PC-9 (cell line): ENCODE data around the gene ESYT1. TPM values are rescaled to one million over a fixed set of nuclear protein-coding genes. Genes with fewer than 3 reads are reported as not detected.

Source experiments
- BruUV-seq: library from RNA; stranded (reverse); fragments of 400-500 nt; replicated peaks from 2 replicates; lab custom pipeline; 2021; lab: Mats Ljungman, UMichigan
- CTCF ChIA-PET: fragments of 300-600 bp; sonication (Branson Sonifier 250); formaldehyde crosslinking; loops from one replicate; lab custom pipeline; 2022; ENCODE audit warnings: antibody characterized with exemption; lab: Charles Lee
- POLR2A ChIA-PET: fragments of 300-600 bp; sonication (Branson Sonifier 250); formaldehyde crosslinking; loops from one replicate; lab custom pipeline; 2022; ENCODE audit warnings: antibody characterized with exemption; ENCODE audit not compliant: unreplicated experiment; lab: Charles Lee
- DNase-seq, 2 experiments: peaks; one replicate each; pipeline versions ENCODE4 v3.0.0 to v3.0.0-alpha.2; 2015 to 2022; ENCODE audit warnings: mixed read lengths in 1 of 2
- H2AFZ ChIP-seq: fragments of 200-600 bp; sonication (generic); 2 replicates; pipeline ENCODE4 v1.8.1; 2017; ENCODE audit warnings: antibody characterized with exemption
- H3F3A ChIP-seq: fragments of 200-600 bp; sonication (generic); 2 replicates; pipeline ENCODE4 v1.8.1; 2017; ENCODE audit warnings: antibody characterized with exemption, mild to moderate bottlenecking, low read depth; ENCODE audit not compliant: insufficient read depth
- H3K27ac ChIP-seq: fragments of 200-600 bp; sonication (generic); 2 replicates; pipeline ENCODE4 v1.6.1; 2016; ENCODE audit warnings: mixed run types
- H3K27me3 ChIP-seq: fragments of 200-600 bp; sonication (generic); 2 replicates; pipeline ENCODE4 v1.6.1; 2016; ENCODE audit warnings: low read depth, mixed run types; ENCODE audit not compliant: insufficient read depth
- H3K36me3 ChIP-seq: fragments of 200-600 bp; sonication (generic); 2 replicates; pipeline ENCODE4 v1.6.1; 2016; ENCODE audit warnings: low read depth, mixed run types
- H3K4me1 ChIP-seq: fragments of 200-600 bp; sonication (generic); replicated peaks from 2 replicates; pipeline ENCODE4 v1.6.1; 2016; ENCODE audit warnings: mixed run types; ENCODE audit not compliant: insufficient read depth
- H3K4me2 ChIP-seq: fragments of 200-600 bp; sonication (generic); 2 replicates; pipeline ENCODE4 v1.6.1; 2017; ENCODE audit warnings: mixed run types
- H3K4me3 ChIP-seq: fragments of 200-600 bp; sonication (generic); 2 replicates; pipeline ENCODE4 v1.6.1; 2016; ENCODE audit warnings: mixed run types
- H3K79me2 ChIP-seq: fragments of 200-600 bp; sonication (generic); 2 replicates; pipeline ENCODE4 v1.6.1; 2017; ENCODE audit warnings: low read depth, mixed run types
- H3K9me2 ChIP-seq: fragments of 200-600 bp; sonication (generic); 2 replicates; pipeline ENCODE4 v1.8.1; 2017; ENCODE audit warnings: mild to moderate bottlenecking; ENCODE audit not compliant: insufficient read depth
- H3K9me3 ChIP-seq: fragments of 200-600 bp; sonication (generic); 2 replicates; pipeline ENCODE4 v1.8.1; 2016; ENCODE audit warnings: low read depth; ENCODE audit not compliant: insufficient read depth
- H4K20me1 ChIP-seq: fragments of 200-600 bp; sonication (generic); 2 replicates; pipeline ENCODE4 v1.8.1; 2017; ENCODE audit not compliant: insufficient read depth
- CTCF ChIP-seq: fragments of 200-600 bp; sonication (generic); conservative IDR thresholded peaks from 2 replicates; pipeline ENCODE4 v1.6.1; 2017; ENCODE audit warnings: mixed run types, antibody characterized with exemption, mild to moderate bottlenecking, moderate library complexity
- EZH2 ChIP-seq: fragments of 200-600 bp; sonication (generic); IDR thresholded peaks from 2 replicates; pipeline ENCODE4 v1.8.0; 2017; ENCODE audit warnings: antibody characterized with exemption, low read depth
- intact Hi-C: fragments of 100-400 bp; cut with micrococcal nuclease; formaldehyde crosslinking; loops from one replicate; pipeline ENCODE4 v1.10.0; 2022; ENCODE audit not compliant: unreplicated experiment
- total RNA-seq: library from RNA; stranded (reverse); gene quantifications from 2 replicates; pipeline ENCODE4 v1.2.3, GENCODE V29; 2021

ESYT1 gene
- total RNA-seq, 1 experiment from 2014 or later = 46.1 TPM

GRCh38 chr12:56189918-56190694, 62.0 kb downstream of the ESYT1 start:
- Histone ChIP-seq H3K9me2 (no peaks in the 10 kb centered on the region), H3K4me2 (peak overlapping the region; percentile 95)

GRCh38 chr12:56190695-56191155, 62.7 kb downstream of the ESYT1 start:
- BruUV-seq = no TSS peak
- H3K36me3 ChIP-seq = peaks cover 4% of the 10 kb centered on the region; the same call in 1 of the 2 replicates
- no peaks in the 10 kb centered on the region for H3K9me2 ChIP-seq
- no peaks in the 10 kb centered on the region for H4K20me1 ChIP-seq
- POLR2A ChIA-PET = no interaction called here
- DNase-seq = peak in 1 of 2 experiments; percentile 12
- H3K4me2 ChIP-seq = peak overlapping the region; percentile 95
- H3K79me2 ChIP-seq = peaks cover 29% of the 10 kb centered on the region
- peak overlapping the region; percentile 85 for H3K27ac ChIP-seq
- peak overlapping the region; percentile 99; the same call in 1 of the 2 replicates for H3K4me3 ChIP-seq
- H3F3A ChIP-seq = peaks cover 39% of the 10 kb centered on the region; the same call in 1 of the 2 replicates
- TF ChIP-seq EZH2 (no peak), CTCF (no peak)
- H2AFZ ChIP-seq = peak overlapping the region; percentile 96
- intact Hi-C loops = loop anchor here (2.0 to 10.0 kb wide), 3 partner anchors 72 to 444 kb away; partner anchors contain the start of genes BAZ2A, COQ10A and ZC3H10
- no peaks in the 10 kb centered on the region for H3K9me3 ChIP-seq
- H3K4me1 ChIP-seq = peaks cover 28% of the 10 kb centered on the region
- CTCF ChIA-PET = interaction anchor here (0.6 to 1.2 kb wide), 2 partner anchors 67 to 169 kb away, joined by 3 read pairs; partner anchors contain the start of genes ANKRD52 and STAT2
- no peaks in the 10 kb centered on the region for H3K27me3 ChIP-seq

More at GRCh38 chr12:56189918-56190694, 62.0 kb downstream of the ESYT1 start:
- Histone ChIP-seq H3K27ac (peak overlapping the region; percentile 85), H3K36me3 (peaks cover 7% of the 10 kb centered on the region; the same call in 1 of the 2 replicates), H4K20me1 (no peaks in the 10 kb centered on the region), H3K27me3 (no peaks in the 10 kb centered on the region), H2AFZ (peak overlapping the region; percentile 96), H3K4me1 (peaks cover 28% of the 10 kb centered on the region), H3K9me3 (no peaks in the 10 kb centered on the region), H3F3A (peaks cover 39% of the 10 kb centered on the region; the same call in 1 of the 2 replicates), H3K79me2 (peaks cover 30% of the 10 kb centered on the region), H3K4me3 (peak overlapping the region; percentile 99)
- POLR2A ChIA-PET = interaction anchor here (0.5 to 1.3 kb wide), 4 partner anchors 32 to 901 kb away, joined by 3 to 15 read pairs (median 8); partner anchors contain the start of genes ESYT1 and RNF41
- CTCF ChIA-PET = interaction anchor here (0.8 to 1.8 kb wide), 8 partner anchors 32 to 447 kb away, joined by 3 to 14 read pairs (median 7); partner anchors contain the start of genes PA2G4, RNF41, RPL41 and STAT2
- TF ChIP-seq CTCF = peak; percentile 32; the same call in 1 of the 2 replicates
- TF ChIP-seq EZH2 = no peak
- BruUV-seq = TSS peak; percentile 65
- intact Hi-C loops = loop anchor here (1.0 to 10.0 kb wide), 5 partner anchors 64 to 445 kb away; partner anchors contain the start of genes BAZ2A, COQ10A, SUOX and ZC3H10
- peak; percentile 78 to 89 for DNase-seq

GRCh38 chr12:56192582-56192981, 64.5 kb downstream of the ESYT1 start:
- intact Hi-C loops = loop anchor here (5.0 to 10.0 kb wide), 2 partner anchors 75 to 442 kb away; partner anchors contain the start of genes BAZ2A and COQ10A
- CTCF ChIA-PET = interaction anchor here (0.5 to 0.6 kb wide), 2 partner anchors 28 to 94 kb away, joined by 3 read pairs; no protein-coding TSS in a partner anchor
- no peaks in the 10 kb centered on the region for H3K27me3 ChIP-seq
- H3K9me2 ChIP-seq = no peaks in the 10 kb centered on the region
- H3K4me1 ChIP-seq = peaks cover 19% of the 10 kb centered on the region
- BruUV-seq = no TSS peak
- H3K36me3 ChIP-seq = no peaks in the 10 kb centered on the region
- H3K27ac ChIP-seq = no peak overlapping the region
- H3F3A ChIP-seq = peaks cover 44% of the 10 kb centered on the region; the same call in 1 of the 2 replicates
- no peaks in the 10 kb centered on the region for H3K9me3 ChIP-seq
- no peak for DNase-seq
- POLR2A ChIA-PET = no interaction called here
- no peak overlapping the region for H3K4me3 ChIP-seq
- TF ChIP-seq EZH2 = no peak
- TF ChIP-seq CTCF = no peak
- no peaks in the 10 kb centered on the region for H4K20me1 ChIP-seq
- peaks cover 13% of the 10 kb centered on the region for H3K79me2 ChIP-seq
- H3K4me2 ChIP-seq = no peak overlapping the region
- no peak overlapping the region for H2AFZ ChIP-seq
